A549 (cell line): ENCODE measurements around the gene FAR1.
"Not testable (repeated sequence)": the region's sequence is repeated elsewhere in the genome, so short reads cannot be mapped to it uniquely, and the experiment has no call there.

Source experiments
- CTCF ChIP-seq: fragments of >200 bp; sonication (Bioruptor Twin); formaldehyde crosslinking; IDR thresholded peaks from 3 replicates; pipeline ENCODE4 v1.5.1; 2016
- KDM5A ChIP-seq: fragments of 200-600 bp; sonication (generic); IDR thresholded peaks from 2 replicates; pipeline ENCODE4 v1.6.1; 2016; ENCODE audit warnings: antibody characterized with exemption, mild to moderate bottlenecking
- RAD21 ChIP-seq, 2 experiments: fragments of >200 bp in 1 of 2; sonication (Bioruptor Twin) in 1 of 2; formaldehyde crosslinking in 1 of 2; IDR thresholded peaks in 1 of 2; conservative IDR thresholded peaks in 1 of 2; 2 replicates in 1 of 2; 3 replicates in 1 of 2; pipeline ENCODE4 v1.6.1; 2012 to 2018; ENCODE audit warnings: inconsistent platforms in 1 of 2
- TP53 ChIP-seq: fragments of 250-450 bp; sonication (Bioruptor Pico); IDR thresholded peaks from 2 replicates; pipeline ENCODE4 v1.5.0; 2021; ENCODE audit warnings: mild to moderate bottlenecking, moderate library complexity

GRCh38 chr11:13753316-13753715 is 84.8 kb downstream of the FAR1 start:
- not testable (repeated sequence) for TF ChIP-seq CTCF; KDM5A; RAD21 (conservative IDR thresholded peaks at IDR 0.05 in 1 of 2, IDR thresholded peaks at IDR 0.05 in 1 of 2); TP53 (CRISPR knock-in tag)
